T-cell (primary cell): ENCODE data around the gene OR2V2. TPM values are rescaled to one million over a fixed set of nuclear protein-coding genes. Genes with fewer than 3 reads are reported as not detected.

Experiments used
- ATAC-seq, 4 experiments: fragments of 200-7000 bp in 3 of 4; fragments of 150-1000 bp in 1 of 4; cut with Tn5 transposase; replicated peaks in 1 of 4; 1 replicate in 3 of 4; 2 replicates in 1 of 4; pipeline ENCODE4 v1.10.0; 2021; ENCODE audit warnings: moderate library complexity in 3 of 4, mild to moderate bottlenecking in 2 of 4, moderate number of reproducible peaks in 1 of 4
- CTCF ChIA-PET, 2 donors: fragments of 300-600 bp; sonication (Branson Sonifier 250); formaldehyde crosslinking; loops; one replicate each; lab custom pipeline; 2022; ENCODE audit warnings: antibody characterized with exemption in 2 of 2; lab: Charles Lee
- POLR2A ChIA-PET, 2 donors: fragments of 300-600 bp; sonication (Branson Sonifier 250); formaldehyde crosslinking; loops; one replicate each; lab custom pipeline; 2022; ENCODE audit warnings: antibody characterized with exemption in 2 of 2; lab: Charles Lee
- DNase-seq, 35 experiments: peaks; one replicate each; pipeline versions ENCODE4 v3.0.0 to v3.0.0-alpha.2; 2013 to 2023
- H3K27ac ChIP-seq: one replicate; pipeline ENCODE4 v1.5.1; 2013; ENCODE audit warnings: low read length
- H3K27me3 ChIP-seq, 2 experiments: replicated peaks in 1 of 2; 1 replicate in 1 of 2; 2 replicates in 1 of 2; pipeline versions ENCODE4 v1.6.1 to v1.7.0; 2013; ENCODE audit warnings: low read length in 1 of 2, mixed read lengths in 1 of 2; ENCODE audit not compliant: control insufficient read depth in 2 of 2, insufficient read depth in 2 of 2; ENCODE audit errors: extremely low read depth in 1 of 2
- H3K36me3 ChIP-seq, 2 donors: 1 replicate in 1 of 2; 2 replicates in 1 of 2; pipeline versions ENCODE4 v1.6.1 to v1.7.0; 2013; ENCODE audit warnings: low read length in 1 of 2; ENCODE audit not compliant: control insufficient read depth in 2 of 2, insufficient read depth in 1 of 2; ENCODE audit errors: extremely low read depth in 1 of 2
- H3K4me1 ChIP-seq, 2 experiments: 1 replicate in 1 of 2; 2 replicates in 1 of 2; pipeline versions ENCODE4 v1.6.1 to v1.7.0; 2013; ENCODE audit warnings: low read length in 2 of 2, mixed read lengths in 1 of 2; ENCODE audit not compliant: insufficient read depth in 2 of 2, control insufficient read depth in 1 of 2; ENCODE audit errors: extremely low read depth in 1 of 2
- H3K4me3 ChIP-seq, 2 donors: 1 replicate in 1 of 2; 2 replicates in 1 of 2; pipeline versions ENCODE4 v1.5.1 to v1.7.0; 2013; ENCODE audit warnings: mild to moderate bottlenecking in 2 of 2, low read length in 1 of 2, moderate library complexity in 1 of 2; ENCODE audit not compliant: control insufficient read depth in 1 of 2; ENCODE audit errors: extremely low read depth in 1 of 2
- H3K9me3 ChIP-seq: 2 replicates; pipeline ENCODE4 v1.7.0; 2013
- H3K27ac Mint-ChIP-seq, 2 donors: one replicate each; pipeline ENCODE4 v1.8.0; 2020 to 2021; ENCODE audit warnings: mild to moderate bottlenecking in 2 of 2, mixed read lengths in 2 of 2
- H3K27me3 Mint-ChIP-seq, 2 donors: one replicate each; pipeline ENCODE4 v1.8.0; 2021 to 2022; ENCODE audit warnings: mixed read lengths in 2 of 2
- H3K36me3 Mint-ChIP-seq: one replicate; pipeline ENCODE4 v1.8.0; 2021; ENCODE audit warnings: mixed read lengths
- H3K4me1 Mint-ChIP-seq, 3 donors: one replicate each; pipeline ENCODE4 v1.8.0; 2020 to 2022; ENCODE audit warnings: mixed read lengths in 3 of 3, mild to moderate bottlenecking in 1 of 3
- H3K4me3 Mint-ChIP-seq, 3 donors: one replicate each; pipeline ENCODE4 v1.8.0; 2020 to 2022; ENCODE audit warnings: mild to moderate bottlenecking in 3 of 3, mixed read lengths in 3 of 3, moderate library complexity in 3 of 3
- H3K9me3 Mint-ChIP-seq, 3 donors: one replicate each; pipeline ENCODE4 v1.8.0; 2020 to 2022; ENCODE audit warnings: mixed read lengths in 3 of 3
- WGBS: methylation state at CpG from one replicate; pipeline ENCODE4 v1.1.5; 2013; ENCODE audit warnings: missing lambda C conversion rate; ENCODE audit not compliant: insufficient coverage; 5-methylcytosine and 5-hydroxymethylcytosine counted together
- total RNA-seq, 35 experiments: library from RNA in 6 of 35; stranded (reverse) in 6 of 35; fragments of 120-200 nt in 1 of 35; gene quantifications; one replicate each; pipeline versions ENCODE4 v1.2.1 to v1.2.4 and lab custom pipeline; 2013 to 2026

Gene OR2V2
- total RNA-seq, 5 donors from 2014 or later (not counting 1 experiment from before 2014, with no cell fraction given), result not detected

DNA sequence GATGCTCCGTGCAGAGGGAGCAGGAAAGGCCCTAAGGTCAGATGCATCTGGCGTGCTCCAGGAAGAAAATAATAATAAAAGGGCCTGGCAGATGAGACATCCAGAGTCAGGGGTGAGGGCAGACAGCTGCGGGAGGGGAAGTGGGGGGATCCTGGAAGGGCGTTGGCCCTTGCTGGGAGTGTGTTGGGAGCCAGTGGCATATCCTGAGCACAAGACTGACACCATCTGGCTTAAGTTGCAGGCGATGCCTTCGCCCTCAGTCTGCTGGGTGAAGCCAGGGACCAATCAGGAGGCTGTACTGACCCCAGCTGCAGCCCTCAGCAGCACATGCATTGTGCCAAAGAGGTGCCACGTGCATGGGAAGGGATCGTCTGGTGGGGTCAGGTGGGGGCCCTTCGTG, 3.8 kb downstream of the OR2V2 start:
- ChIA-PET POLR2A (no interaction called here), CTCF (no interaction called here)
- Mint-ChIP-seq H3K9me3 (peaks cover 0 to 3% (median 0%) of the 10 kb centered on the region in 3 donors), H3K4me3 (no peak overlapping the region), H3K27ac (no peak overlapping the region), H3K4me1 (peaks cover 0 to 10% (median 2%) of the 10 kb centered on the region in 3 donors), H3K27me3 (peaks cover 26 to 47% of the 10 kb centered on the region in 2 donors), H3K36me3 (no peaks in the 10 kb centered on the region)
- peaks cover 0 to 48% of the 10 kb centered on the region in 2 experiments for H3K27me3 ChIP-seq
- H3K27ac ChIP-seq, result no peak overlapping the region
- DNase-seq, result no peak
- no peaks in the 10 kb centered on the region for H3K4me1 ChIP-seq
- no peaks in the 10 kb centered on the region for H3K9me3 ChIP-seq
- no peaks in the 10 kb centered on the region for H3K36me3 ChIP-seq
- 42% methylated on average over 9 of the region's 9 CpGs for WGBS
- no peak for ATAC-seq
- no peak overlapping the region for H3K4me3 ChIP-seq

GRCh38 chr5:181152406-181152805, 5.0 kb downstream of the OR2V2 start:
- CTCF ChIA-PET, result no interaction called here
- Mint-ChIP-seq H3K27me3 (peaks cover 16 to 38% of the 10 kb centered on the region in 2 donors), H3K27ac (no peak overlapping the region)

DNA sequence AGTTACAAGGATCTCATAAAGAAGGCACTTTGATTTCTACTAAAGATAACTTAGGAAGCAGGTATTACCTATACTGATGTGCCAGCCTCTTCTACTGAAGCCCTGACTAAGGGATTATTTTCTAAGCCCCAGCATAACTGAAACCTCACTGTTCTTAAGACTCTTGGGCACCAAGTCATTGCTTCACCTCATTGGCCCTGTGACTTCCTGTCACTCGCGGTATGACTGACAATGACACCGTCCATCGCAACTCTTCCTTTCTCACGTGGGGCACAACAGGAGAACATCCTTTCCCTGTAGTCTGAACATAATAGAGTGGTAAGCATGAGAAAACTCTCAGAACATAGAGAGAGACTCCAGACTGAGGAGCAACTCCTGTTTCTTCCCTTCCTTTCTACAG, 6.4 kb downstream of the OR2V2 start:
- H3K36me3 Mint-ChIP-seq, result no peaks in the 10 kb centered on the region
- peaks cover 0 to 16% (median 2%) of the 10 kb centered on the region in 3 donors for H3K4me1 Mint-ChIP-seq
- whole genome bisulfite sequencing, result no CpG with 5 or more reads among the region's 5 CpGs
- H3K4me3 ChIP-seq, result no peak overlapping the region
- no peaks in the 10 kb centered on the region for H3K36me3 ChIP-seq
- no peak overlapping the region for H3K4me3 Mint-ChIP-seq
- H3K27me3 ChIP-seq, result peaks cover 0 to 35% of the 10 kb centered on the region in 2 experiments
- DNase-seq (no peak), ATAC-seq (peak in 1 of 4 experiments; percentile 35)
- H3K9me3 Mint-ChIP-seq, result peaks cover 0 to 3% (median 0%) of the 10 kb centered on the region in 3 donors
- no peaks in the 10 kb centered on the region for H3K9me3 ChIP-seq
- no peaks in the 10 kb centered on the region for H3K4me1 ChIP-seq
- no peak overlapping the region for H3K27ac ChIP-seq
- POLR2A ChIA-PET, result no interaction called here
- peaks cover 9 to 29% of the 10 kb centered on the region in 2 donors for H3K27me3 Mint-ChIP-seq
- CTCF ChIA-PET, result no interaction called here
- H3K27ac Mint-ChIP-seq, result no peak overlapping the region

More at GRCh38 chr5:181152406-181152805, 5.0 kb downstream of the OR2V2 start:
- H3K4me3 Mint-ChIP-seq, result no peak overlapping the region
- no peaks in the 10 kb centered on the region for H3K36me3 ChIP-seq
- ATAC-seq (no peak), DNase-seq (no peak)
- H3K4me3 ChIP-seq, result no peak overlapping the region
- H3K27me3 ChIP-seq, result peaks cover 0 to 48% of the 10 kb centered on the region in 2 experiments
- POLR2A ChIA-PET, result no interaction called here
- H3K9me3 Mint-ChIP-seq, result peaks cover 0 to 3% (median 0%) of the 10 kb centered on the region in 3 donors
- no peaks in the 10 kb centered on the region for H3K9me3 ChIP-seq
- H3K27ac ChIP-seq, result no peak overlapping the region
- H3K4me1 ChIP-seq, result no peaks in the 10 kb centered on the region
- 50% methylated on average over 3 of the region's 9 CpGs for WGBS
- no peaks in the 10 kb centered on the region for H3K36me3 Mint-ChIP-seq
- peaks cover 0 to 16% (median 2%) of the 10 kb centered on the region in 3 donors for H3K4me1 Mint-ChIP-seq

DNA sequence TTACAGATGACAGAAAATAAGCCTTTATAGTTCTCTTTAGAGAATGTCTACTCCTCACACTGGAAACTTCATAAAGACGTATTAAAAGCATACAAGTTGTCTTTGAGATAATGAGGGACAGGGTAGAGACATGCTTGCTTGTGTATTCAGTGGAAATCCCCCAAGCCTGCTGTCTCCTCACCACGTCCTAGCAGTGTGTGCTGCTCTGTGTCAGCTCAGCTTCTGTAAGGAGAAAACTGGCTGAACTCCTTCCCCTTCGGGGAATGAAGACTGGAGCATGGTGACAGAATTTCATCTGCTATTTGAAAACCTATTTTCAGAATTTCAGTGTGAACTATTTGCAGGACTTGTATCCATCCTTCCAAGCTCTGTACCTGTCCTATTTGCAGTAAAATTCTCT, 9.4 kb downstream of the OR2V2 start:
- no peaks in the 10 kb centered on the region for H3K36me3 Mint-ChIP-seq
- H3K4me3 Mint-ChIP-seq, result no peak overlapping the region
- Histone ChIP-seq H3K36me3 (no peaks in the 10 kb centered on the region), H3K27me3 (peaks cover 0 to 21% of the 10 kb centered on the region in 2 experiments), H3K27ac (no peak overlapping the region), H3K4me1 (peaks cover 0 to 22% of the 10 kb centered on the region in 2 experiments), H3K4me3 (no peak overlapping the region), H3K9me3 (no peaks in the 10 kb centered on the region)
- peaks cover 0 to 14% of the 10 kb centered on the region in 2 donors for H3K27me3 Mint-ChIP-seq
- ATAC-seq, result peak in 1 of 4 experiments; percentile 46
- H3K27ac Mint-ChIP-seq, result no peak overlapping the region
- POLR2A ChIA-PET, result no interaction called here
- CTCF ChIA-PET, result no interaction called here
- no CpG with 5 or more reads among the region's 3 CpGs for WGBS
- H3K4me1 Mint-ChIP-seq, result peaks cover 13 to 31% (median 16%) of the 10 kb centered on the region in 3 donors
- DNase-seq, result no peak
- H3K9me3 Mint-ChIP-seq, result peaks cover 0 to 3% (median 0%) of the 10 kb centered on the region in 3 donors

GRCh38 chr5:181158869-181159268, 11.5 kb downstream of the OR2V2 start:
- peaks cover 0 to 32% of the 10 kb centered on the region in 2 experiments for H3K27me3 ChIP-seq
- no peak for ATAC-seq
- Mint-ChIP-seq H3K4me1 (peaks cover 21 to 36% (median 24%) of the 10 kb centered on the region in 3 donors), H3K9me3 (peaks cover 0 to 3% (median 0%) of the 10 kb centered on the region in 3 donors), H3K36me3 (no peaks in the 10 kb centered on the region), H3K27ac (no peak overlapping the region), H3K27me3 (peaks cover 0 to 25% of the 10 kb centered on the region in 2 donors), H3K4me3 (peak overlapping the region in 1 of 3 donors; percentile 83)
- ChIA-PET POLR2A (no interaction called here), CTCF (no interaction called here)
- WGBS, result 88% methylated on average over 2 of the region's 3 CpGs
- H3K36me3 ChIP-seq, result no peaks in the 10 kb centered on the region
- H3K27ac ChIP-seq, result no peak overlapping the region
- H3K4me3 ChIP-seq, result no peak overlapping the region
- peaks cover 0 to 30% of the 10 kb centered on the region in 2 experiments for H3K4me1 ChIP-seq
- H3K9me3 ChIP-seq, result no peaks in the 10 kb centered on the region
- DNase-seq, result no peak

DNA sequence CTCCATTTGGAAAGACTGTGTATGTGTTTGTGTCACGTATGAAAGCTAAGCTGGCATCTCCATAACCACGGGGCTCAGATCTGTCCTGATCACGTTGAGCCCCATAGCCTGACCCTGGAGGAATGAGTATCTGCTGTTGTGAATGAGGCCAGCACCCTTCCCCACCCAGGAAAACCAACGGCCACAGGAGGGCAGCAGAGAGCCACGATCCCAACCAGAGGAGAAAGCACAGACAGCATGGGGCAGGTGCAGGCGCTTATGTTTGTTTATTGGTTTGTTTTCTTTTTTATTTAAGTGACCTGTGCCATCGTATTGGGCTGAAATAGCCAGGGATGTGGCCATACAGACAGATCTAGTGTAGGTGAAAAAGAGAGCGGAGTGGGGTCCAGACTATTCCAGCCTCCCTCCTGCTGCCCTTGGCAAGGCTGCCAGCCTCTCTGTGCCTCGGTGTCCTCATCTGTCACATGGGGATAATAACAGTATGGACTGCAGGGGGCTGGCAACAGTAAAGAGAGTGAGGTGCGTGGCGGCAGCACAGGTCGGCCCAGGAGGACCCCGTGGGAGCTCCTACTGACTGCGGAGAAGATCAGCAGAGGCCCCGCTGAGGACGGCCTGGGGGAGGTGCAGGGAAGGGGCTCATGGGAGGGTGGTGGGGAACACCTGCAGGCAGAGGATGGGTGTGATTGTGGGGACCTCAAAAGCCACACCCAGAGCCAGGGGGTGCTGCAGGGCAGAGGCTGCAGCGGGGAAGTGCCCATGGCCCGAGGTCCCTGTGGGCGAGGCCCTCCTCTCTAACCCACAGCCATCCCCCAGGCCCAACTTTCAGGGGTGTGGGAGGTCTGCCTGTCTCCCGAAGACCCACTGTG, 12.1 kb downstream of the OR2V2 start:
- WGBS, result 78% methylated on average over 10 of the region's 20 CpGs
- Mint-ChIP-seq H3K9me3 (peaks cover 0 to 3% (median 0%) of the 10 kb centered on the region in 3 donors), H3K27ac (peak overlapping the region; percentile 89 to 91), H3K4me3 (peak overlapping the region; percentile 74 to 83 (median 79)), H3K36me3 (no peaks in the 10 kb centered on the region), H3K27me3 (peaks cover 0 to 32% of the 10 kb centered on the region in 2 donors), H3K4me1 (peaks cover 21 to 34% (median 23%) of the 10 kb centered on the region in 3 donors)
- DNase-seq (peak; percentile 71 to 96 (median 88)), ATAC-seq (peak; percentile 56 to 84 (median 80))
- Histone ChIP-seq H3K27me3 (peaks cover 0 to 38% of the 10 kb centered on the region in 2 experiments), H3K4me3 (peak overlapping the region in 1 of 2 donors; percentile 44), H3K27ac (peak overlapping the region; percentile 86), H3K36me3 (no peaks in the 10 kb centered on the region), H3K4me1 (peaks cover 0 to 36% of the 10 kb centered on the region in 2 experiments), H3K9me3 (no peaks in the 10 kb centered on the region)
- ChIA-PET CTCF (interaction anchor here (0.5 to 1.2 kb wide), 4 partner anchors 14 to 386 kb away, joined by 3 to 5 read pairs (median 4); no protein-coding TSS in a partner anchor), POLR2A (no interaction called here)
